HG03439 (cell line): ENCODE measurements around the gene DES.
"Not testable (repeated sequence)": the region's sequence is repeated elsewhere in the genome, so short reads cannot be mapped to it uniquely, and the experiment has no call there.

ENCODE experiments used
- ATAC-seq: cut with Tn5 transposase; IDR thresholded peaks from one replicate; pipeline ENCODE4 v1.9.1; 2021; ENCODE audit warnings: mild to moderate bottlenecking, moderate library complexity; ENCODE audit not compliant: unreplicated experiment

The DES gene

GRCh38 chr2:219399716-219400478 is 18.3 kb upstream of the DES start:
- no peak for ATAC-seq

DNA sequence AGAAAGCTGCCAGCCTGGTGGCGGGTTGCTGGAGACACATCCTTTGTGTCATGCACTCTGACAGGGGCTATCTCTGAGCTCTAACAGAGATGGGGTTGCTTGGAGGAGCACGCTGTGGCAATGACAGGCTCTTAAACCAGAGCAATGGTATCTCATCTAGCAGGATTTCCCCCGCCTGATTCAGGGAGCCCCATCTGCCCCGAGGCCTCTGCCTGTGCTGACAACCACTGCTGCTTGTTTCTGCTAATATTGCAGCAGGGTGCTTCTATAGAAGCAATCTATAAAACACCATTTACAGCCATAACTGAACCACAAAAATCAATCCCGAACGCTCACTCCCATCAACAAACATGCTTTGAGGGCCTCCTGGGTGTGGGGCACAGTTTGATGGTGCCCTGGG is 17.6 kb upstream of the DES start:
- no peak for ATAC-seq

DNA sequence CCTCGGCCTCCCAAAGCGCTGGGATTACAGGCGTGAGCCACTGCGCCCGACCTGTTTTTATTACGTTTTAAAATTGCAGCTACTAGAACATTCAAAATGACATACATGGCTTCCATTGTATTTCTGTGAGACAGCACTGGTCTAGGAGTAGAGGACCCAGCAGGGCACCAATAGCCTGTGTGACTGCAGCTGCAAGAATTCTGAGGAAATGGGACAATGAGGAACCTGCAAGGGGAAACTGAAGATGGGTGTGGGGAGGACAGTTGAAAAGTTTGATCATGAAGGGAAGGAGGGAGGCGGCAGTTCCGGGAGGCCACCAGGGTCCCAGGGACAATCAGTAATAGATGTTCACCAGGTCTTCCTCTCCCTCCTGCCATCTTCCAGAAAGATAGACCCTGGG is 16.6 kb upstream of the DES start:
- no peak for ATAC-seq

GRCh38 chr2:219402665-219403515 is 15.3 kb upstream of the DES start:
- no peak for ATAC-seq

- ATAC-seq: no peak
Observed at GRCh38 chr2:219403861-219404260, 14.3 kb upstream of the DES start.

- no peak for ATAC-seq
Observed at GRCh38 chr2:219404291-219404910, 13.8 kb upstream of the DES start.

DNA sequence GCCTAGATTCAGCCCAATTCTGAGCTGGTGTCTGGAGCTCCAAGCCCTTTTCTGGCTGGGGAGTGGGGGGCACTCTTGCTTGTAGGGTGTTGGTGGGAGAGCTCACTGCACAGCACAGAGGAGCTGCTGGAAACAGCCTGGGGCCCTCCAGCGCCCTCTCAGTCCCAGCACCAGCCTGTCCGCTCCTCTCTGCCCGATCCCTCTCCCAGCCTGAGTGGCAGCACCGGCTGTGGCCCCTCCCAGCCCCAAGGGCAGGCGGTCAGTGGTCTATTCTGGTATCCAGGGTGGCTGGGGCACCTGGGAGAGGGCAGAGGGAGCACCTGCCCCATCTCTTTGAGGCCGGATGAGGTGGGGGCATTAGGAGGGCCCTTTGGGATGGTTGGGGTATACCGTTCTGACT is 13.2 kb upstream of the DES start:
- ATAC-seq: no peak

- ATAC-seq: no peak
Observed at GRCh38 chr2:219405451-219405850, 12.7 kb upstream of the DES start.

DNA sequence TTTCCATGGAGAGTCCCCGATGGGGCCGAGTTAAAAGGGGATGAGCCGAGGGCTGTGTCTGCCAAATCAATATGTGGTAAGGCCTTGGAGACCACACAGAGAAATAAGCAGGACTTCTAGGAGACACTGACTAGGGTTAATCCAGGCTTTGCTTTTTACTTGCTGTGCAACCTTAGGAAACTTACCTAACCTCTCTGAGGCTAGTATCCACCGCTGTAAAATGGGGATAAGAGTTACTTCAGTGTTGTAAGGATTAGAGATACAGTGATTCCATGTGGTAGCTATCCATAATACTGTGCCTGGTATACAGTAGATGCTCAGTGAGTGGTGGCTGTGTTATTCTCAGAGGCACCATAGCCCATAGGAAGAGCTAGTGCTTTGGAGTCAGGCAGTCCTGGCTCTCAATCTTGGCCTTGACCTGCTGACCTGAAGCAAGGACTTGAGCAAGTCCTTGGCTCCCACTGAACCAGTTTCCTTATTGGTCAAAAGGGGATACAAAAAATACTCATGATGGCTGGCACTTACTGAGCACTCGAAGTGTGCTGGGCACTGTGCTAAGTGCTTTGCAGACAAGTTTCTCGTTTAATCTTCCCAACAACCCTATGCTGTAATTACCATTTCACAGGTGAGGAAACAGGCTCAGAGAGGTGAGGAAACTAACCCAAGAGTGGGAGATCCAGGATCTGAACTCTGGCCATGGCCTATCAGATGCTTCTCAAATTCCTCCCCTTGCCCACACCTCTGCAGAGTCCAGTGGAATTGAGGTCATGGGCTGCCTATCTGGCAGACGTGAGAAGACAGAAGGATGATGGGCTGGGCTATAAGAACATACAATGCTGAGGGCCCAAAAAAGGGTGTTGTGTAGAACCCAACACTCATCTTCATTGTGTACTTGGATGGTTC is 12.0 kb upstream of the DES start:
- ATAC-seq: no peak

DNA sequence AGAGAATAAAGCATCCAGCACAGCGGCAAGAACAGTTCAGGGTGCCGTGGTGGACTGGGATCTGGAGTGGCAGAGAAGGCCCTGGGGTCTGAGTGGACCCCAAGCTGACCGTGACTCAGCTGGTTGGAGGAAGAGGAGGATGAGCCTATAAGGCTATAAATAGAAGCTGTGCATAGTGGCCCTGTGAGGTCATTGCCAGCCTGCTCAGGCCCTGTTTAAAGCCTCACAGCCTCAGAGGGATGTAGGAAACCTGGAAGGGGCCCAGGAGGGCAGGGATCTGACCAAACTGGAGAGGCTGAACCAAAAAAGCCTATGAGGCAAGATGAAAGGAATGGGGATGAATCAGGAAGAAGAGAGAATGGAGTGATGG is 11.3 kb upstream of the DES start:
- no peak for ATAC-seq

GRCh38 chr2:219407343-219407742 is 10.8 kb upstream of the DES start:
- not testable (repeated sequence) for ATAC-seq

- no peak for ATAC-seq
Observed at GRCh38 chr2:219408204-219408603, 10.0 kb upstream of the DES start.

DNA sequence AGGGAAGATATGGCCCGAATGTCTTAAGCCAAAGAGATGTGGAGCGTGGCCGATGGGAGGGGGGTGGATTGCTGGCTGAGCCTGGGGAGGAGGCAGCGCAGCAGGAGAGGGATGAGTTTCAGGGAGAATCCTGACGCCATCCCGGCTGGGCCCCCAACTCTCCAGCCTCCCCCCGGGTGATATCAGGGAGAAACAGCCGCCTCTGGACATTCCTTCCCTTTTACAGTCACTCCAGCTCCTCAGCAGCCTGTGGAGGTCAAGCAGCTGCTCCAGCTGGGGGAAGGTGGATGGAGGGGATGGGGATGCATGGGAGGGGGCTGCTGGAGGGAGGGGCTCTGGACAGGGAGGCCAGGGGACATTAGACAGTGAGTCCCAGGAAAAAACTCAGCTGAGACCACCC is 9.5 kb upstream of the DES start:
- ATAC-seq: no peak

- ATAC-seq: no peak
Observed at GRCh38 chr2:219409619-219410018, 8.6 kb upstream of the DES start.

- no peak for ATAC-seq
Observed at GRCh38 chr2:219410390-219410789, 7.8 kb upstream of the DES start.

- ATAC-seq: no peak
Observed at GRCh38 chr2:219414857-219415256, 3.3 kb upstream of the DES start.

- ATAC-seq: no peak
Observed at GRCh38 chr2:219415580-219416234, 2.5 kb upstream of the DES start.

- no peak for ATAC-seq
Observed at GRCh38 chr2:219416235-219416602, 2.0 kb upstream of the DES start.

GRCh38 chr2:219416938-219417337 is 1.2 kb upstream of the DES start:
- no peak for ATAC-seq

- no peak for ATAC-seq
Observed at GRCh38 chr2:219417374-219417773, 803 bp upstream of the DES start.

DNA sequence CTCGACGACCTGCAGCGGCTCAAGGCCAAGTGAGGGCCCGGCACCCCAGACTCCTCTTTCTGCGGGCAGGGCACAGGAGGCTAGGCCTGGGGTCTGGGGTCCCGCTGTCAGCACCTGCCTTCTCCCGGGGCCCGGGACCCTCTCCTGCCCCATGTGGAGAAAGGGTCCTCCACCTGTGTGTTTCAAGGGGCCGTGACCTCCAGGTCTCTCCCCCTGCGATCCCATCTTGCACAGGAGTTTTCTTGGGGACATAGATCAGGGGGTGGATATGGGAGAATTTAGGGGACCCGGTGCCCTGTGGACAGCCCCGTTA is 791 bp downstream of the DES start:
- ATAC-seq: no peak
